ENCODE measurements around the gene GPAT3. TPM values are rescaled to one million over a fixed set of nuclear protein-coding genes. Genes with fewer than 3 reads are reported as not detected.
"Not testable (repeated sequence)": the region's sequence is repeated elsewhere in the genome, so short reads cannot be mapped to it uniquely, and the experiment has no call there.

GPAT3 gene
- total RNA-seq, 1 donor from 2014 or later, result 11.3 TPM

DNA sequence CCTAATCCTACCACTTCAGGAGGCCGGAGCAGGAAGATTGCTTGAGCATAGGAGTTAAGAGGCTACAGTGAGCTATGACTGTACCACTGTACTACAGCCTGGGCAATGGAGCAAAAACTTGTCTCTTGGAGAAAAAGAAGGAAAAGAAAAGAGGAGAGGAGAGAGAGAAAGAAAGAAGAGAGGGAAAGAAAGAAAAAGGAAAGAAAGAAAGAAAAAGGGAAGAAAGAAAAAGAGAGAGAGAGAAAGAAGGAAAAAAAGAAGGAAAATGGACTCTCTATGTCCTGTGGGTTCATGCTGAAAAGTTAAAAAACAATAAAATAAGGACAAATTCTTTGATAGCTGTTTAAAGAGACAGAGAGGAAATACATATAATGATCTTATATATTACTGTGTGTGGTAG lies 37.7 kb upstream of the GPAT3 start:
- H3K27me3 Mint-ChIP-seq, result no peaks in the 10 kb centered on the region
- no peaks in the 10 kb centered on the region for H3K9me3 Mint-ChIP-seq
- TF ChIP-seq, protein P1, sequence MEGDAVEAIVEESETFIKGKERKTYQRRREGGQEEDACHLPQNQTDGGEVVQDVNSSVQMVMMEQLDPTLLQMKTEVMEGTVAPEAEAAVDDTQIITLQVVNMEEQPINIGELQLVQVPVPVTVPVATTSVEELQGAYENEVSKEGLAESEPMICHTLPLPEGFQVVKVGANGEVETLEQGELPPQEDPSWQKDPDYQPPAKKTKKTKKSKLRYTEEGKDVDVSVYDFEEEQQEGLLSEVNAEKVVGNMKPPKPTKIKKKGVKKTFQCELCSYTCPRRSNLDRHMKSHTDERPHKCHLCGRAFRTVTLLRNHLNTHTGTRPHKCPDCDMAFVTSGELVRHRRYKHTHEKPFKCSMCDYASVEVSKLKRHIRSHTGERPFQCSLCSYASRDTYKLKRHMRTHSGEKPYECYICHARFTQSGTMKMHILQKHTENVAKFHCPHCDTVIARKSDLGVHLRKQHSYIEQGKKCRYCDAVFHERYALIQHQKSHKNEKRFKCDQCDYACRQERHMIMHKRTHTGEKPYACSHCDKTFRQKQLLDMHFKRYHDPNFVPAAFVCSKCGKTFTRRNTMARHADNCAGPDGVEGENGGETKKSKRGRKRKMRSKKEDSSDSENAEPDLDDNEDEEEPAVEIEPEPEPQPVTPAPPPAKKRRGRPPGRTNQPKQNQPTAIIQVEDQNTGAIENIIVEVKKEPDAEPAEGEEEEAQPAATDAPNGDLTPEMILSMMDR (conservative IDR thresholded peaks at IDR 0.05), result no peak
- no peak overlapping the region for H3K27ac Mint-ChIP-seq
- no peak for DNase-seq (ENCODE audit: extremely low spot score, unreplicated experiment)
- H3K4me3 Mint-ChIP-seq, result no peak overlapping the region
- no peaks in the 10 kb centered on the region for H3K4me1 Mint-ChIP-seq (ENCODE audit: unreplicated experiment)
- no peaks in the 10 kb centered on the region for H3K36me3 Mint-ChIP-seq

DNA sequence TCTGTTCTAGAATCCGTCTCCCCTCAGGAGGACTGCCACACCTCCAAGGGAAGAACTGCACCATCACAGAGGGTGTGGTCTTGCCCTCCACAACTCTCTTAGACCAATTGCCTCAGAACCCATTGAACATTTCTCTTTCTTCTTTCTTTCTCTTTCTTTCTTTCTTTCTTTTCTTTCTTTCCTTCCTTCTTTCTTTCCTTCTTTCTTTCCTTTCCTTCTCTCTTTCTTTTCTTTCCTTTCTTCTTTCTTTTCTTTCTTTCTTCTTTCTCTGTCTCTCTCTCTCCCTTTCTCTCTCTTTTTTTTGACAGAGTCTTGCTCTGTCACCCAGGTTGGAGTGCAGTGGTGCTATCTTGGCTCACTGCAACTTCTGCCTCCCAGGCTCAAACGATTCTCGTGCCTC lies 34.2 kb upstream of the GPAT3 start:
- H3K27ac Mint-ChIP-seq; H3K27me3 Mint-ChIP-seq; H3K9me3 Mint-ChIP-seq; H3K36me3 Mint-ChIP-seq; H3K4me3 Mint-ChIP-seq; DNase-seq (ENCODE audit: extremely low spot score, unreplicated experiment); H3K4me1 Mint-ChIP-seq (ENCODE audit: unreplicated experiment): not testable (repeated sequence)

DNA sequence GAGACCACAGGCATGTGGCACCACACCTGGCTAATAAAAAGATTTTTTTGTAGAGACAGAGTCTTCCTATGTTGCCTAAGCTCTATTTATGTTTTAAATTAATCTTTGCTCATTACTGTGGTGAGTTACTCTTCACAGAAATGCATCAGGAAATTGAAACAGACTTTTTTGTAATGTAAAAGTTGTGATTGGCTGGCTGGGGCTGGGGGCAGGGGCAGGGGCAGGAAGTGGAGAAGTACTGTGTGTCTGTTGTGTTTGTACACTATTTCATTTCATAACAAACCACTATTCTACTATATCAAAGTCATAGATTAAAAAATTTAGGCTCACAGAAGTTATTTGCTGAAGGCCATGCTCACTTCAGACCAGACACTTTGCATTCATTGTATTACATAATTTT lies 31.9 kb upstream of the GPAT3 start:
- Mint-ChIP-seq H3K27ac (no peak overlapping the region), H3K36me3 (no peaks in the 10 kb centered on the region), H3K4me1 (ENCODE audit: unreplicated experiment) (no peaks in the 10 kb centered on the region), H3K27me3 (no peaks in the 10 kb centered on the region), H3K9me3 (no peaks in the 10 kb centered on the region), H3K4me3 (no peak overlapping the region)
- DNase-seq (ENCODE audit: extremely low spot score, unreplicated experiment), result no peak
- TF ChIP-seq, protein P1 (conservative IDR thresholded peaks at IDR 0.05), result no peak

DNA sequence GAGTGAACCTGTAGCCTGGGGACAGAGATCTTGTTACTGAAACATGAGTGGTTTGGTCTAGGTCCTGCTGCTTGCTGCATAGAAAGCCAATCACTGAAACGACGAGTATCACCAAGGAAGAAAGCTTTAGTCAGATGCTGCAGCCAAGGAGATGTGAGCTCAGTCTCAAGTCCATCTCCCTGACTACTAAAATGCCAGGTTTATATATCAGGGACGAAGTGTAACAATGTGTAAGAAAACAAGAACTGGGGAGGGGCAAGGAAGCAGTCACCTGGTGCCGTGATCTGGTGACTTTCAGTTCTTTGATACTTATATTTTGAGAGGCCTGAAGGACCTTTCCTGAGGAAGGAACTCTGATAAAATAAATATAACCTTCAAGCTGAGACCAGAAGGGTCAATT lies 31.4 kb upstream of the GPAT3 start:
- H3K9me3 Mint-ChIP-seq, result no peaks in the 10 kb centered on the region
- H3K27ac Mint-ChIP-seq, result no peak overlapping the region
- H3K4me3 Mint-ChIP-seq, result no peak overlapping the region
- TF ChIP-seq, protein P1 (conservative IDR thresholded peaks at IDR 0.05), result no peak
- no peaks in the 10 kb centered on the region for H3K4me1 Mint-ChIP-seq (ENCODE audit: unreplicated experiment)
- no peaks in the 10 kb centered on the region for H3K27me3 Mint-ChIP-seq
- DNase-seq (ENCODE audit: extremely low spot score, unreplicated experiment), result no peak
- no peaks in the 10 kb centered on the region for H3K36me3 Mint-ChIP-seq

DNA sequence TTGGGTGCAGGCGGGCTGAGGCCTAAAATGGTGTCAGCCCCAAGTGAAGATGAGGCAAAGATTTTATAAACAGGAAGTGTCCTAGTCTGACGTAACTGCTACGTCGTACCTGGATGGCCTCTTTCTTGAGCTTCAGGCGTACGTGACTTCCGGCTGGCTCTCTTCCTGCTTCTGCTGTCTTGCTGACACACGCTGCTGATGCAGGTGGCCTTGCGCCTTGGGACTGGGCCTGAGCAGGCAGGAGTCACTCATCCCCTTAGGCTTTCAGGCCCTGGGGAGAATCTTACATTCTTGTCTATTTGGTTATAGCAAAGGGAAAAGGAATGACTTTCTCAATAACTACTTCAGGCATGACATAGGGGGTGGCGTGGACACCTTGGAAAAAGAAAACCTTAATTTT lies 30.9 kb upstream of the GPAT3 start:
- Mint-ChIP-seq H3K27ac (no peak overlapping the region), H3K4me3 (no peak overlapping the region), H3K4me1 (ENCODE audit: unreplicated experiment) (no peaks in the 10 kb centered on the region), H3K9me3 (no peaks in the 10 kb centered on the region), H3K27me3 (no peaks in the 10 kb centered on the region), H3K36me3 (no peaks in the 10 kb centered on the region)
- no peak for DNase-seq (ENCODE audit: extremely low spot score, unreplicated experiment)
- TF ChIP-seq, protein P1 (conservative IDR thresholded peaks at IDR 0.05), result no peak

DNA sequence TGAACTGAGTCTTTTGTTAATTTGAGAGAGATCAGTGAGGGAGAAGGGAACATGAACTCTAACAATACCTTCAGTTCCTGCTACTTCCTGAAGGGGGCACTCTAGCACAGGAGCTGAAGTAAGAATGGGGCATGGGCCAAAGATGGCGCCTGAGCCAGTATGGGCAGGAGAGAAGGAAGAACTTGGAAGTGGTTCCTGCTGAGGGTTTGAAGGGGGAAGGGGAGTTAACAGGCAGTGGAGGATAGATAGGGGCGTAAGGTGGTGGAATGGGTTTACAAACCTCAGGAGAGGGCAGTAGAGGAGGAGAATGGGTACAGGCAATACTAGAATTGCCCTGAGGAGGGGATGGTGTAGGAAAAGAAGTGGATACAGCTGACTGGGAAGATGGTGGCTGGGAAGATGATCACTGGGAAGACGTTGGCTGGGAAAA lies 26.7 kb upstream of the GPAT3 start:
- not testable (repeated sequence) for H3K36me3 Mint-ChIP-seq; H3K4me3 Mint-ChIP-seq; H3K4me1 Mint-ChIP-seq (ENCODE audit: unreplicated experiment); DNase-seq (ENCODE audit: extremely low spot score, unreplicated experiment); H3K9me3 Mint-ChIP-seq; H3K27ac Mint-ChIP-seq; H3K27me3 Mint-ChIP-seq
- TF ChIP-seq, protein P1 (conservative IDR thresholded peaks at IDR 0.05), result peak; percentile 72
